Measurements from ENCODE around the gene MBNL2.

MBNL2 gene

GRCh38 chr13:97338571-97338970 lies 116.4 kb downstream of the MBNL2 start:
- no peak overlapping the region for H3K27ac ChIP-seq
- TF ChIP-seq ZFX (IDR thresholded peaks at IDR 0.05) (no peak), CTCF (conservative IDR thresholded peaks at IDR 0.05) (no peak)

- no peak overlapping the region for H3K27ac ChIP-seq
- TF ChIP-seq CTCF (conservative IDR thresholded peaks at IDR 0.05) = no peak
- no peak for TF ChIP-seq ZFX (IDR thresholded peaks at IDR 0.05)
Observed at GRCh38 chr13:97339019-97339987, 117.2 kb downstream of the MBNL2 start.

GRCh38 chr13:97339988-97340749 lies 118.0 kb downstream of the MBNL2 start:
- no peak overlapping the region for H3K27ac ChIP-seq

GRCh38 chr13:97341135-97341534 lies 119.0 kb downstream of the MBNL2 start:
- TF ChIP-seq CTCF (conservative IDR thresholded peaks at IDR 0.05) (no peak), ZFX (IDR thresholded peaks at IDR 0.05) (no peak)
- no peak overlapping the region for H3K27ac ChIP-seq

More at GRCh38 chr13:97339988-97340749, 118.0 kb downstream of the MBNL2 start:
- TF ChIP-seq CTCF (conservative IDR thresholded peaks at IDR 0.05) (no peak), ZFX (IDR thresholded peaks at IDR 0.05) (no peak)

- TF ChIP-seq ZFX (IDR thresholded peaks at IDR 0.05) = no peak
- no peak for TF ChIP-seq CTCF (conservative IDR thresholded peaks at IDR 0.05)
- H3K27ac ChIP-seq = no peak overlapping the region
Observed at GRCh38 chr13:97342136-97342535, 120.0 kb downstream of the MBNL2 start.

- TF ChIP-seq CTCF (conservative IDR thresholded peaks at IDR 0.05) (no peak), ZFX (IDR thresholded peaks at IDR 0.05) (no peak)
- no peak overlapping the region for H3K27ac ChIP-seq
Observed at GRCh38 chr13:97342936-97343335, 120.8 kb downstream of the MBNL2 start.
